Measurements from ENCODE around the gene PHC2. TPM values are rescaled to one million over a fixed set of nuclear protein-coding genes. Genes with fewer than 3 reads are reported as not detected.

Gene PHC2
- total RNA-seq, 2 experiments from 2014 or later = 34.0 to 35.0 TPM

GRCh38 chr1:33330906-33331305 lies 100.0 kb downstream of the PHC2 start:
- no peak for TF ChIP-seq CTCF (conservative IDR thresholded peaks at IDR 0.05; ENCODE audit: low read length)
- no peak for TF ChIP-seq EZH2phosphoT487 (IDR thresholded peaks at IDR 0.05; ENCODE audit: borderline replicate concordance, low read depth, low read length)
- no TSS peak for BruUV-seq (replicated peaks)
- Histone ChIP-seq H3K27ac (ENCODE audit: low read depth, low read length, poor library complexity, severe bottlenecking) (no peak overlapping the region), H3K9me2 (ENCODE audit: insufficient read depth, low read length) (no peaks in the 10 kb centered on the region), H4K20me1 (ENCODE audit: insufficient read depth, low read length) (no peaks in the 10 kb centered on the region), H3K4me3 (ENCODE audit: low read depth, low read length, poor library complexity, severe bottlenecking) (no peak overlapping the region), H3K36me3 (ENCODE audit: insufficient read depth, low read length) (peaks cover 64% of the 10 kb centered on the region), H3K79me2 (ENCODE audit: insufficient read depth, low read depth, low read length) (no peaks in the 10 kb centered on the region), H3K4me2 (ENCODE audit: low read length) (no peak overlapping the region), H3K9me3 (ENCODE audit: low read length) (no peaks in the 10 kb centered on the region), H3K4me1 (ENCODE audit: insufficient read depth, low read length, poor library complexity, severe bottlenecking) (no peaks in the 10 kb centered on the region), H2AFZ (ENCODE audit: low read length) (no peak overlapping the region)
- intact Hi-C loops (cut with micrococcal nuclease; ENCODE audit: unreplicated experiment) = no loop called here
- ChIA-PET CTCF (ENCODE audit: unreplicated experiment) (no interaction called here), POLR2A (no interaction called here)
- DNase-seq (ENCODE audit: low spot score) = no peak

- DNase-seq (ENCODE audit: low spot score) = no peak
- Histone ChIP-seq H3K36me3 (ENCODE audit: insufficient read depth, low read length) (peaks cover 69% of the 10 kb centered on the region), H3K9me3 (ENCODE audit: low read length) (no peaks in the 10 kb centered on the region), H3K79me2 (ENCODE audit: insufficient read depth, low read depth, low read length) (no peaks in the 10 kb centered on the region), H3K4me3 (ENCODE audit: low read depth, low read length, poor library complexity, severe bottlenecking) (no peak overlapping the region), H2AFZ (ENCODE audit: low read length) (no peak overlapping the region), H3K4me1 (ENCODE audit: insufficient read depth, low read length, poor library complexity, severe bottlenecking) (no peaks in the 10 kb centered on the region), H3K4me2 (ENCODE audit: low read length) (no peak overlapping the region), H3K9me2 (ENCODE audit: insufficient read depth, low read length) (no peaks in the 10 kb centered on the region), H3K27ac (ENCODE audit: low read depth, low read length, poor library complexity, severe bottlenecking) (no peak overlapping the region), H4K20me1 (ENCODE audit: insufficient read depth, low read length) (no peaks in the 10 kb centered on the region)
- CTCF ChIA-PET (ENCODE audit: unreplicated experiment) = no interaction called here
- TF ChIP-seq EZH2phosphoT487 (IDR thresholded peaks at IDR 0.05; ENCODE audit: borderline replicate concordance, low read depth, low read length) = no peak
- no peak for TF ChIP-seq CTCF (conservative IDR thresholded peaks at IDR 0.05; ENCODE audit: low read length)
- no TSS peak for BruUV-seq (replicated peaks)
- POLR2A ChIA-PET = interaction anchor here (1.2 kb wide), 1 partner anchor 14 kb away, joined by 3 read pairs; no protein-coding TSS in a partner anchor
- intact Hi-C loops (cut with micrococcal nuclease; ENCODE audit: unreplicated experiment) = no loop called here
Measured at GRCh38 chr1:33330361-33330890, 100.5 kb downstream of the PHC2 start.

GRCh38 chr1:33329600-33330305 lies 101.1 kb downstream of the PHC2 start:
- TF ChIP-seq CTCF (conservative IDR thresholded peaks at IDR 0.05; ENCODE audit: low read length) (no peak), EZH2phosphoT487 (IDR thresholded peaks at IDR 0.05; ENCODE audit: borderline replicate concordance, low read depth, low read length) (no peak)
- BruUV-seq (replicated peaks) = no TSS peak
- Histone ChIP-seq H3K79me2 (ENCODE audit: insufficient read depth, low read depth, low read length) (no peaks in the 10 kb centered on the region), H3K4me2 (ENCODE audit: low read length) (no peak overlapping the region), H2AFZ (ENCODE audit: low read length) (no peak overlapping the region), H3K27ac (ENCODE audit: low read depth, low read length, poor library complexity, severe bottlenecking) (no peak overlapping the region), H3K4me1 (ENCODE audit: insufficient read depth, low read length, poor library complexity, severe bottlenecking) (no peaks in the 10 kb centered on the region), H3K4me3 (ENCODE audit: low read depth, low read length, poor library complexity, severe bottlenecking) (no peak overlapping the region), H4K20me1 (ENCODE audit: insufficient read depth, low read length) (no peaks in the 10 kb centered on the region), H3K9me2 (ENCODE audit: insufficient read depth, low read length) (no peaks in the 10 kb centered on the region), H3K36me3 (ENCODE audit: insufficient read depth, low read length) (peaks cover 74% of the 10 kb centered on the region), H3K9me3 (ENCODE audit: low read length) (no peaks in the 10 kb centered on the region)
- ChIA-PET POLR2A (interaction anchor here (1.2 kb wide), 1 partner anchor 14 kb away, joined by 3 read pairs; no protein-coding TSS in a partner anchor), CTCF (ENCODE audit: unreplicated experiment) (no interaction called here)
- intact Hi-C loops (cut with micrococcal nuclease; ENCODE audit: unreplicated experiment) = no loop called here
- no peak for DNase-seq (ENCODE audit: low spot score)

All from OCI-LY7 (cell line).